Measurements from ENCODE around the gene GRIK2. TPM values are rescaled to one million over a fixed set of nuclear protein-coding genes. Genes with fewer than 3 reads are reported as not detected.

GRIK2 gene
- total RNA-seq, 1 donor from 2014 or later: 2.8 TPM

- Mint-ChIP-seq H3K27me3 (ENCODE audit: unreplicated experiment) (no peaks in the 10 kb centered on the region), H3K36me3 (ENCODE audit: low read depth, unreplicated experiment) (no peaks in the 10 kb centered on the region), H3K27ac (ENCODE audit: unreplicated experiment) (no peak overlapping the region), H3K4me1 (ENCODE audit: unreplicated experiment) (no peaks in the 10 kb centered on the region), H3K9me3 (ENCODE audit: unreplicated experiment) (no peaks in the 10 kb centered on the region), H3K4me3 (ENCODE audit: unreplicated experiment) (no peak overlapping the region)
- TF ChIP-seq, protein P1, sequence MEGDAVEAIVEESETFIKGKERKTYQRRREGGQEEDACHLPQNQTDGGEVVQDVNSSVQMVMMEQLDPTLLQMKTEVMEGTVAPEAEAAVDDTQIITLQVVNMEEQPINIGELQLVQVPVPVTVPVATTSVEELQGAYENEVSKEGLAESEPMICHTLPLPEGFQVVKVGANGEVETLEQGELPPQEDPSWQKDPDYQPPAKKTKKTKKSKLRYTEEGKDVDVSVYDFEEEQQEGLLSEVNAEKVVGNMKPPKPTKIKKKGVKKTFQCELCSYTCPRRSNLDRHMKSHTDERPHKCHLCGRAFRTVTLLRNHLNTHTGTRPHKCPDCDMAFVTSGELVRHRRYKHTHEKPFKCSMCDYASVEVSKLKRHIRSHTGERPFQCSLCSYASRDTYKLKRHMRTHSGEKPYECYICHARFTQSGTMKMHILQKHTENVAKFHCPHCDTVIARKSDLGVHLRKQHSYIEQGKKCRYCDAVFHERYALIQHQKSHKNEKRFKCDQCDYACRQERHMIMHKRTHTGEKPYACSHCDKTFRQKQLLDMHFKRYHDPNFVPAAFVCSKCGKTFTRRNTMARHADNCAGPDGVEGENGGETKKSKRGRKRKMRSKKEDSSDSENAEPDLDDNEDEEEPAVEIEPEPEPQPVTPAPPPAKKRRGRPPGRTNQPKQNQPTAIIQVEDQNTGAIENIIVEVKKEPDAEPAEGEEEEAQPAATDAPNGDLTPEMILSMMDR (IDR thresholded peaks at IDR 0.05; ENCODE audit: unreplicated experiment): no peak
- no peak for DNase-seq (ENCODE audit: low spot score)
Measured at GRCh38 chr6:101605426-101605825, 211.9 kb downstream of the GRIK2 start.

GRCh38 chr6:101605874-101606273 is 212.4 kb downstream of the GRIK2 start:
- Mint-ChIP-seq H3K27me3 (ENCODE audit: unreplicated experiment) (no peaks in the 10 kb centered on the region), H3K4me3 (ENCODE audit: unreplicated experiment) (no peak overlapping the region), H3K4me1 (ENCODE audit: unreplicated experiment) (no peaks in the 10 kb centered on the region), H3K36me3 (ENCODE audit: low read depth, unreplicated experiment) (no peaks in the 10 kb centered on the region), H3K9me3 (ENCODE audit: unreplicated experiment) (no peaks in the 10 kb centered on the region), H3K27ac (ENCODE audit: unreplicated experiment) (no peak overlapping the region)
- TF ChIP-seq, protein P1 (IDR thresholded peaks at IDR 0.05; ENCODE audit: unreplicated experiment): no peak
- DNase-seq (ENCODE audit: low spot score): no peak

DNA sequence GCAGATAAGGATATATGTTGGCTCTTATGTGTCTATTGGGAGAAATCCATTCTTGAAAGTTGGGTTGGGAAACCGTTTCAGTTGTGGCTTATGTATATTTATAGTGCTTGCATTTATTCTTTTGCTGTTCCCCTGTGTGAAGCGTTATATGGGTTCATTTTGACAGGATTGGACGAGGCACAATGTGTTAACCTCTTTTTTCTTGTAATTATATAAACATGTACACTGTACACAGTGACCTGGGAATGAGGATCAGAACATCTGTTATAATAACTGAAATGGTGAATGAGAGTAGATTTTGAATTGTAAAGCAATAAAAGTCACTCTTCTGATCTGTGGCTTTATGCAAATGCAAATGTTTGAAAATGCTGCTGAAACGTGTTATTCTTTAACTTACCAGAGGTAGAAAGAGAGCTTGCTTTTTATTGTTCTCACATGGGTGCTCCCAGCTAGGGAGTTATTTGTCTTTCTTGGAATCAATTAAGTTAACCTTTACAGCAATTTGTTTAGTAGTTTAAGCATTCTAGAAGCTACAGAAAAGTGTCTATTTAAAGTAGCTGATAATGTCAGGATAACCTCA is 213.7 kb downstream of the GRIK2 start:
- TF ChIP-seq, protein P1 (IDR thresholded peaks at IDR 0.05; ENCODE audit: unreplicated experiment): no peak
- Mint-ChIP-seq H3K4me1 (ENCODE audit: unreplicated experiment) (no peaks in the 10 kb centered on the region), H3K36me3 (ENCODE audit: low read depth, unreplicated experiment) (no peaks in the 10 kb centered on the region), H3K27ac (ENCODE audit: unreplicated experiment) (no peak overlapping the region), H3K27me3 (ENCODE audit: unreplicated experiment) (no peaks in the 10 kb centered on the region), H3K4me3 (ENCODE audit: unreplicated experiment) (no peak overlapping the region), H3K9me3 (ENCODE audit: unreplicated experiment) (no peaks in the 10 kb centered on the region)
- DNase-seq (ENCODE audit: low spot score): no peak

DNA sequence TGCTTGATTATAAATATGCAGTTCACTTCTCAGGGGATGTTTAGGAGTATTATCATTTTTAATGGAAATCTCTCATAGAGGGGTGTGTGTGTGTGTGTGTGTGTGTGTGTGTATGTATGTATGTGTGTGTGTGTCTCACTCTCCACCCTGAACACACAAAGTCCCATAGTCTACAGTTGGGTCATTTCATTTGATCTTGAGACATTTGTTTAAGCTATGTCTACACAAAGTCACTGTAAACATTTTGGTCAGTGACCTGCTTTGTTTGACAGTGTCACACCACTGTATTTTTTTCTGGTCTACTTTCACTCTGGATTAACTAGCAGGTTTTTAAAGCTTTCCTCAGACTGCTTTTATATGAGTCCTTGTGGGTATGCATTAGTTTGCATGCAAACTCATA is 215.2 kb downstream of the GRIK2 start:
- no peak for DNase-seq (ENCODE audit: low spot score)
- Mint-ChIP-seq H3K27me3 (ENCODE audit: unreplicated experiment) (no peaks in the 10 kb centered on the region), H3K27ac (ENCODE audit: unreplicated experiment) (no peak overlapping the region), H3K36me3 (ENCODE audit: low read depth, unreplicated experiment) (no peaks in the 10 kb centered on the region), H3K4me3 (ENCODE audit: unreplicated experiment) (no peak overlapping the region), H3K9me3 (ENCODE audit: unreplicated experiment) (no peaks in the 10 kb centered on the region), H3K4me1 (ENCODE audit: unreplicated experiment) (no peaks in the 10 kb centered on the region)
- TF ChIP-seq, protein P1 (IDR thresholded peaks at IDR 0.05; ENCODE audit: unreplicated experiment): no peak

DNA sequence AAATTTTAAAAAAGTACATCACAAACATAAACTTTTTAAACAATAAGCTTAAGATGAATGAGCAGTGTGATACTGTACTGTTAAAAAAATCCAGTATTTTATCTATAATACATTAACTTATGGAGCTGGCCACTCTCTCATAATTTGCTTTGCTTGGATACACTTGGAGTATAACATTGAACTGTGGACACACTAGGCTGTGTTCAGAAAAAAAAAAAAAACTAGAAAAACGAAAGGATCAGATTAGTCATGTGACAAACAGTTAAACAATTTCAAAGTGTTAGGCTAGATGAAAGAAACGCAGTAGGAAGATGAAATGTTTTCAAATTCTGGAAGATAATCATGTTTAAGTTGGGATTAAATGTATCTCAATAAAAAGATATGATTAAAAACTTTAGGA is 220.0 kb downstream of the GRIK2 start:
- no peak overlapping the region for H3K27ac Mint-ChIP-seq (ENCODE audit: unreplicated experiment)
- no peaks in the 10 kb centered on the region for H3K4me1 Mint-ChIP-seq (ENCODE audit: unreplicated experiment)

More for the DNA sequence above, 220.0 kb downstream of the GRIK2 start:
- Mint-ChIP-seq H3K4me3 (ENCODE audit: unreplicated experiment) (no peak overlapping the region), H3K9me3 (ENCODE audit: unreplicated experiment) (no peaks in the 10 kb centered on the region), H3K27me3 (ENCODE audit: unreplicated experiment) (no peaks in the 10 kb centered on the region), H3K36me3 (ENCODE audit: low read depth, unreplicated experiment) (no peaks in the 10 kb centered on the region)
- no peak for DNase-seq (ENCODE audit: low spot score)
- TF ChIP-seq, protein P1 (IDR thresholded peaks at IDR 0.05; ENCODE audit: unreplicated experiment): no peak

All from endothelial cell (in vitro differentiated cells).